Epithelial cell of proximal tubule (primary cell): Measurements from ENCODE around the gene CYCS. TPM values are rescaled to one million over a fixed set of nuclear protein-coding genes. Genes with fewer than 3 reads are reported as not detected.
"Not testable (repeated sequence)": the region's sequence is repeated elsewhere in the genome, so short reads cannot be mapped to it uniquely, and the experiment has no call there.

ENCODE experiments used
- DNase-seq: peaks from one replicate; pipeline ENCODE4 v3.0.0-alpha.2; 2011; ENCODE audit warnings: low read depth
- H3K4me3 ChIP-seq: 2 replicates; pipeline ENCODE4 v1.5.1; 2011; ENCODE audit warnings: low read depth, mild to moderate bottlenecking, low read length
- total RNA-seq: library from RNA; depleted of rRNA; stranded (reverse); fragments of >200 nt; gene quantifications from 2 replicates; pipeline ENCODE4 v1.2.3, GENCODE V29; 2015
- TF ChIP-seq, protein P1 (sequence below): conservative IDR thresholded peaks from 2 replicates; pipeline ENCODE4 v1.5.1; 2012; ENCODE audit warnings: low read depth, mild to moderate bottlenecking, low read length

Gene CYCS
- total RNA-seq, 1 donor from 2014 or later, result 48.9 TPM

DNA sequence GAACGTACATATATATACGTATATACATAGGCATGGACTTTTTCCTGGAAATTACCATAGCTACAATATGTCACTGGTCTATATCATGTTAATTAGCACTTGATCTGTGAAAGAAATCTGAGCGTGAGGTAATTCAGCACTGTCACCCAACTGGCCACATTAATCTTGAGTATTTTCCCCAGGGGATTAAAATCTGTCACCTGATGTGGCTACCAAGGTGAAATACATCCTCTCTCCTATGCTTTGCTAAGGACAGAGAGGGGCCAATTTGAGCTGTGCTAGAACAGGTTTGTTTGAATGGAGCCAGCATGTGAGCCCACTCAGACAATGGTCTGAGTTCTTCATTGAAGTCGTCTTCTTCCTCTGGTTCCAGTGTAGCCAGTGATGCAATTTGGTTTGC is 33.3 kb downstream of the CYCS start:
- H3K4me3 ChIP-seq, result no peak overlapping the region
- no peak for DNase-seq
- TF ChIP-seq, protein P1, sequence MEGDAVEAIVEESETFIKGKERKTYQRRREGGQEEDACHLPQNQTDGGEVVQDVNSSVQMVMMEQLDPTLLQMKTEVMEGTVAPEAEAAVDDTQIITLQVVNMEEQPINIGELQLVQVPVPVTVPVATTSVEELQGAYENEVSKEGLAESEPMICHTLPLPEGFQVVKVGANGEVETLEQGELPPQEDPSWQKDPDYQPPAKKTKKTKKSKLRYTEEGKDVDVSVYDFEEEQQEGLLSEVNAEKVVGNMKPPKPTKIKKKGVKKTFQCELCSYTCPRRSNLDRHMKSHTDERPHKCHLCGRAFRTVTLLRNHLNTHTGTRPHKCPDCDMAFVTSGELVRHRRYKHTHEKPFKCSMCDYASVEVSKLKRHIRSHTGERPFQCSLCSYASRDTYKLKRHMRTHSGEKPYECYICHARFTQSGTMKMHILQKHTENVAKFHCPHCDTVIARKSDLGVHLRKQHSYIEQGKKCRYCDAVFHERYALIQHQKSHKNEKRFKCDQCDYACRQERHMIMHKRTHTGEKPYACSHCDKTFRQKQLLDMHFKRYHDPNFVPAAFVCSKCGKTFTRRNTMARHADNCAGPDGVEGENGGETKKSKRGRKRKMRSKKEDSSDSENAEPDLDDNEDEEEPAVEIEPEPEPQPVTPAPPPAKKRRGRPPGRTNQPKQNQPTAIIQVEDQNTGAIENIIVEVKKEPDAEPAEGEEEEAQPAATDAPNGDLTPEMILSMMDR, result no peak

DNA sequence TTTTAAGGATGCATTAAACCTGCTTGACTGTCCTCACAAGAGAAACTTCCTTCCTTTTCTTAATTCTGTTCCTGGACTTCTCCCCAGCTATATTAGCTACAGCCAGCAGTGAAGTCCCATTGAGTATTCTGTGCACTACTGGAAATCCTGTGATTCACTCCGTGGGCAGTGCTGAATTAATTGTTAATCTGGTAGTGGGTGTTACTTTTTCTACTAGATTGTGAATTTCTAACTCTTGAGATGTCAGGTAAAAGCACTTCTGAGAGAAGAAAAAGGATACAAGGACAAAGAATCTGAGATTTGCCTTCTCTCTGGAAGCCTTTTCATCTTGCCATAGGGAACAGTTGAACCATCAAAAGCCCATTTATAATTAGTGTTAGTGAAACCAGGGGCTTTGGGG is 33.9 kb downstream of the CYCS start:
- no peak overlapping the region for H3K4me3 ChIP-seq
- DNase-seq, result no peak
- TF ChIP-seq, protein P1, result no peak

DNA sequence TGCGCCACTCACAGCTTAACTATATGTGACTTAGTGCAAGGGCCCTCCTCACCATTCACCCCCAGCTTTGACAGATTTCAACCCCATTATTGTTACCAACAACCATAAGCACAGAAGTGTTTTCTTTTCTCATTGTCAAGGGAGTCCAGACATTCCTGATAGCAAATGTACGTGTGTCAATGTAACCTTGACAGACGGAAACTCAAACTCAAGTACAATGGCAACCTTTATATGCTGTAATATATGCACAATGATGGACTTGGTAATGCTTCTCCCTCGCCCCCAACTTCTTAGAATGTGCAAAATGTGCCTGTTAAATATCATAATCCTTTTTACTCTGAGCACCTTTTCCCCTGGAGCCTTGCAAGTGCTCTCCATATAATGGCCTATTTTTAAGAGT is 34.7 kb downstream of the CYCS start:
- DNase-seq, result no peak
- no peak overlapping the region for H3K4me3 ChIP-seq
- TF ChIP-seq, protein P1, result no peak

DNA sequence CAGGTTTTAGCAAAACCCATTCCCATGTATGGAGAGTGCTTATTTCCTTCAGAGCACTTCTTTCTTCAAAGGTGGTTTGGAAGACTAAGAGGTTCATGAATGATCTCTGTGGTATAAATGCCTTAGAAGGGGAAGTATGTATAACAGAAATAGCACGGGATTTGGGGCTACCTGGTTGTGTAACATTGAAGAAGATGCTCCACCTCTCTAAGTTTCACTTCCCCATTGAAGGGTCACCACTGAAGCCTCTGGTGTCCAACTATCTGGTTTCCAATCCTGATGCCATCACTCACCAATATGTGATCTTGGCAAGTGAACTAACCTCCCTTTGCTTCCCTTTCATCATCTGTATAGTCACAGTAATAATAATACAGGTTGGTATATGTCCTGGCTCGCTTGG is 37.2 kb downstream of the CYCS start:
- H3K4me3 ChIP-seq, result no peak overlapping the region
- TF ChIP-seq, protein P1, result no peak
- no peak for DNase-seq

DNA sequence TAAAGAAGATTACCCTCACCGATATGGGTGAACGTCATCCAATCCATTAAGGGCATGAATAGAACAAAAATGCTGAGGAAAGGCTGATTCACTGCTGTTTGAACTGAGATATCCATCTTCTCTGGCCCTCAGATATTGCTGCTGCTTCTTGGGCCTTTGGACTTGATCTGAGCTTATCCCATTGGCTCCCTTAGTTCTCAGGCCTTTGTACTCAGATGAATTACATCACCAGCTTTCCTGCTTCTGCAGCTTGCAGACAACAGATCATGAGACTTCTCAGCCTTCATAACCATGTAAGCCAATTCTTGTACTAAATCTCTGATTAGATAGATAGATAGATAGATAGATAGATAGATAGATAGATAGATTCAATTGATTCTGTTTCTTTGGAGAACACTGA is 40.2 kb downstream of the CYCS start:
- no peak overlapping the region for H3K4me3 ChIP-seq
- TF ChIP-seq, protein P1, result no peak

DNA sequence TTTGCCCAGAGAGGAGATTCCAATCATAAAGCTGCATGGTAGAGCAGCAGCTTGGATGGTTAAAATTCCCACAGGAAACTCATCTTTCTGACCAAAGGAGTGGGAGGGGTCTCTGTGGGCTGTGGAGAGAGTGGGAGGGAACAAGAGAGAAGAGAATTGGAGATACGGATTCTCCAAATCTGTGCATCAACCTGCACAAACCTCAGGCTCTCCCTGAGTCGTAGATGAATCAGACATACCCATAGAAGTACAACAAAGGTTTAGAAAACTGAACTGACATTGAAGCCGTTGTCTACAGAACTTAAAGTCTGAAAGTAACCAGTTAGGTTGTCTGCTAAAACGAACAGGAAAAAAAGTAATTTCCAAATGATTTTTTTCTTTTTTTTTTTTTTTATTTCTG is 41.9 kb downstream of the CYCS start:
- TF ChIP-seq, protein P1, result no peak
- no peak for DNase-seq
- H3K4me3 ChIP-seq, result no peak overlapping the region

More for the DNA sequence above, 40.2 kb downstream of the CYCS start:
- no peak for DNase-seq

DNA sequence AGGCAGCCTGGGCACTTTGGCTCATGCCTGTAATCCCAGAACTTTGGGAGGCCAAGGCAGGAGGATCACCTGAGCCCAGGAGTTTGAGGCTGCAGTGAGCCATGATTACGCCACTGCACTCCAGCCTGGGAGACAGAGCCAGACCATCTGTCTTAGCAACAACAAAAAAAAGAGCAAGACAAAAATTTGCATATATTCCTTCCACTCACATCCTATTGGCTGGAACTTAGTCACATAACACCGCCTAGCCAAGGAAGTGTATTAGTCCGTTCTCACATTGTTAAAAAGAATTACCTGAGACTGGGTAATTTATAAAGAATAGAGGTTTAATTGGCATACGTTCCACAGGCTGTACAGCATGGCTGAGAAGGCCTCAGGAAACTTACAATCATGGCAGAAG is 43.0 kb downstream of the CYCS start:
- not testable (repeated sequence) for DNase-seq, H3K4me3 ChIP-seq

DNA sequence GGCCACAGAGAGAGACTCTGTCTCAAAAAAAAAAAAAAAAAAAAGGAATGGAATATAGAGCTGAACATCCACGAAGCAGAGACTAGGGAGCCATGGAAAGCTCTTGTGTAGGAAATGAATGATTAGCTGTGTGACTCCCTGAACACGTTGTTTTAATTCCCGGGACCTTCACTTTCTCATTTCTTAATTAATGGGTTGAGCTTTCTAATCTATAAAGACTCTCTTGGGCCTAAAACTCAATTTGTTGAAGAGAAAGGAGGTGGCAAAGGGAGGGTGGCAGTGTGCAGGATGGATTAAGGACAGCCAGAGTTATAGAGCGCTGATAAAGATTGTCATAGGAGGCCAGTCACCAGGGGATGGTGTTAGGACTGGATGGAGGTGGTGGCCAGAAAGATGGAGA is 48.0 kb downstream of the CYCS start:
- no peak overlapping the region for H3K4me3 ChIP-seq
- no peak for DNase-seq
- TF ChIP-seq, protein P1, result no peak
